Keratinocyte (primary cell): ENCODE data around the gene SYK.

Experiments
- CTCF ChIP-seq, 3 experiments: IDR thresholded peaks in 1 of 3; conservative IDR thresholded peaks in 1 of 3; optimal IDR thresholded peaks in 1 of 3; 2 replicates in 2 of 3; 3 replicates in 1 of 3; pipeline versions ENCODE3 to v1.5.1; 2011; ENCODE audit warnings: low read length in 3 of 3, mild to moderate bottlenecking in 3 of 3, moderate library complexity in 2 of 3, control low read depth in 1 of 3, inconsistent platforms in 1 of 3; ENCODE audit not compliant: insufficient read depth in 2 of 3; ENCODE audit errors: extremely low read depth in 1 of 3
- EZH2 ChIP-seq: IDR thresholded peaks from one replicate; pipeline ENCODE4 v1.6.1; 2012; ENCODE audit warnings: inconsistent platforms, mild to moderate bottlenecking, low read length, moderate library complexity

- TF ChIP-seq CTCF (optimal IDR thresholded peaks at IDR 0.05 in 1 of 3, IDR thresholded peaks at IDR 0.05 in 1 of 3, conservative IDR thresholded peaks at IDR 0.05 in 1 of 3; ENCODE audit: extremely low read depth in 1 of 3, insufficient read depth in 2 of 3, low read length in 3 of 3): no peak
- TF ChIP-seq EZH2: no peak
Observed at GRCh38 chr9:90861826-90862740, 60.5 kb downstream of the SYK start.
